NB4 (cell line): Measurements from ENCODE around the gene ALX4.

Experiments used
- DNase-seq: peaks from one replicate; pipeline ENCODE4 v3.0.0; 2010; ENCODE audit warnings: low read depth
- H3K4me3 ChIP-seq: one replicate; pipeline ENCODE4 v1.5.1; 2011; ENCODE audit warnings: mild to moderate bottlenecking, low read depth, low read length, moderate library complexity
- MYC ChIP-seq: IDR thresholded peaks from 2 replicates; pipeline ENCODE4 v1.6.1; 2011; ENCODE audit warnings: low read depth, low read length
- POLR2A ChIP-seq: IDR thresholded peaks from 2 replicates; pipeline ENCODE4 v1.6.1; 2011; ENCODE audit warnings: mild to moderate bottlenecking; ENCODE audit not compliant: insufficient read length; ENCODE audit errors: extremely low read depth
- TF ChIP-seq, protein P1 (sequence below): IDR thresholded peaks from 2 replicates; pipeline ENCODE4 v1.6.1; 2011; ENCODE audit warnings: low read depth, low read length
- TF ChIP-seq, protein P2 (sequence below): IDR thresholded peaks from one replicate; pipeline ENCODE4 v1.5.1; 2012; ENCODE audit warnings: low read depth, low read length

The ALX4 gene

DNA sequence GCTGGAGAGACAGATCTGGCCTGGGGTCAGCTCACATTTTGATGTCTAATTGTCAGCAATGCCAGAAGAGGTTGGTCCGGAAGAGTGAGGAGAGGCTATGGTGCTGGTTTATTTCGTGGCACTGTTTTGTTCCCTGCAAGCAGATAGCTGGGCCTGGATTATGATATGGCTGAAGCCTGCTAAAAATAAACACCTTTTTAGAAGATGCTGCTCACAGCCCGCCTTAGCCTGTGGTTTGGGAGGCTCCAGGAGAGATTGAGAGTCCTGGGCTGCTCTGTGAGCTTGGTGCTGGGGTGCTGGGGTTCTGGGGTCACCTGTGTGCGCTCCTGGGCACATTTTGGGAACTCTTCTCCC is 29.6 kb upstream of the ALX4 start:
- H3K4me3 ChIP-seq, result no peak overlapping the region
- no peak for TF ChIP-seq POLR2A
- TF ChIP-seq MYC, result no peak
- TF ChIP-seq, protein P1, sequence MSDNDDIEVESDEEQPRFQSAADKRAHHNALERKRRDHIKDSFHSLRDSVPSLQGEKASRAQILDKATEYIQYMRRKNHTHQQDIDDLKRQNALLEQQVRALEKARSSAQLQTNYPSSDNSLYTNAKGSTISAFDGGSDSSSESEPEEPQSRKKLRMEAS, result no peak
- TF ChIP-seq, protein P2, sequence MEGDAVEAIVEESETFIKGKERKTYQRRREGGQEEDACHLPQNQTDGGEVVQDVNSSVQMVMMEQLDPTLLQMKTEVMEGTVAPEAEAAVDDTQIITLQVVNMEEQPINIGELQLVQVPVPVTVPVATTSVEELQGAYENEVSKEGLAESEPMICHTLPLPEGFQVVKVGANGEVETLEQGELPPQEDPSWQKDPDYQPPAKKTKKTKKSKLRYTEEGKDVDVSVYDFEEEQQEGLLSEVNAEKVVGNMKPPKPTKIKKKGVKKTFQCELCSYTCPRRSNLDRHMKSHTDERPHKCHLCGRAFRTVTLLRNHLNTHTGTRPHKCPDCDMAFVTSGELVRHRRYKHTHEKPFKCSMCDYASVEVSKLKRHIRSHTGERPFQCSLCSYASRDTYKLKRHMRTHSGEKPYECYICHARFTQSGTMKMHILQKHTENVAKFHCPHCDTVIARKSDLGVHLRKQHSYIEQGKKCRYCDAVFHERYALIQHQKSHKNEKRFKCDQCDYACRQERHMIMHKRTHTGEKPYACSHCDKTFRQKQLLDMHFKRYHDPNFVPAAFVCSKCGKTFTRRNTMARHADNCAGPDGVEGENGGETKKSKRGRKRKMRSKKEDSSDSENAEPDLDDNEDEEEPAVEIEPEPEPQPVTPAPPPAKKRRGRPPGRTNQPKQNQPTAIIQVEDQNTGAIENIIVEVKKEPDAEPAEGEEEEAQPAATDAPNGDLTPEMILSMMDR, result no peak
- DNase-seq, result no peak

DNA sequence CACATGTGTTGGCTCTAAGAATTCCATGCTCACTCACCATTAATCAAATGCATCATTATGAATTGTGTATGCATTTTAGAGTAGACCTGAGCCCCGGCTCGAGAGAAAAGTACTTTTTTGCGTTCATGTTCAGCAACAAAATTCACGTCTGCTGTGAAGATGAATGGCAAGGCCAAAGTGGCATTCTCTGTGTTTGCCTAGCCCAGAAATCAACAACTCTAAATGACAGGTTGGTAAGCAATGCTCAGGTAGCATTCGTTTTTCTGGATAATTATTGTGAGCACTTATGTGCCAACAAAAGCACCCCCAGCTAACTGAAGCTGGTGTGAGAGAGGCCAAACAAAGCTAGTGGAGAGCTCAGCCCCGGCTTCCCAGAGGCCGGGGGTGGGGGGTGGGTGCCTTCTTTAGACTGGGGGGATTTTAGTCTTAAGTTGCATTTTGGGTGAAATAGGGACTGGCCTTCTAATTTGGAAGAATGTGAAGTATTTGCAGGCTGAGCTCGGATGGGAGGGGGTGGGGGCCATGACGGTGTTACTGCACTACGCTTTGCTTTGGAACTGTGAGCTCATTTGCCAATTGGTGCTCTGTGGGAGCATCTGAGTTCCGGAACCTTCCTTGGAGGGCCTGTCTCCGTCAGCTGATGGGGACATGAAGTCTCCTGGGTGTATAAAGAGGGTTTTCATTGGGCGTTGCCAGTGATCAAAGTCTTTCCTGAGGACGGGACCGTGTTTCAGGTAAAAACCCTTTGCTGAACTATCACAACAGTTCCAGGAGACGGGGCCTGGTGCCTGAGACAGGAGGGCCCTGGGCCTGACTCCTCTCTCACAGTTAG is 29.0 kb upstream of the ALX4 start:
- TF ChIP-seq POLR2A (no peak), MYC (no peak)
- TF ChIP-seq, protein P2, result no peak
- TF ChIP-seq, protein P1, result no peak
- H3K4me3 ChIP-seq, result no peak overlapping the region
- DNase-seq, result no peak

DNA sequence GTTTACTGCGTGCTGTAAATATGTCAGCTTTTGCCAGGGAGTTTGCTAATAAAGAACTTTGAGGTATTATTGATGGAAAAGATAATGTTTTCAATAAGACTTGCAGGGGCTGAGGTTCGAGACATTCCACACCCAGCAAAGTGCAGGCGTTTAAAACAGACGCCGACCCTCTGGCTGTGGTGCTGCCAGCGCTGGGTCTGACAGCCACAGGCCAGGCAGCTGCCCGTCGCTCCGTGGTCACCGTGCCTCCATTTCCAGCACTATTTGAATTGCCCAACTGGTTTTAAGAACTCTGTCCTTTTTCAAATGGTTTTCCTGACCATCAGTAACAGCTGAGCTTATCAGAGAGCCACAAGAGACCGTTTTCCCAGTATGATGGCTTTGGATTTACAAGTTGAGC is 28.1 kb upstream of the ALX4 start:
- H3K4me3 ChIP-seq, result no peak overlapping the region
- TF ChIP-seq, protein P1, result no peak
- TF ChIP-seq POLR2A, result no peak
- TF ChIP-seq, protein P2, result no peak
- TF ChIP-seq MYC, result no peak
- DNase-seq, result no peak

DNA sequence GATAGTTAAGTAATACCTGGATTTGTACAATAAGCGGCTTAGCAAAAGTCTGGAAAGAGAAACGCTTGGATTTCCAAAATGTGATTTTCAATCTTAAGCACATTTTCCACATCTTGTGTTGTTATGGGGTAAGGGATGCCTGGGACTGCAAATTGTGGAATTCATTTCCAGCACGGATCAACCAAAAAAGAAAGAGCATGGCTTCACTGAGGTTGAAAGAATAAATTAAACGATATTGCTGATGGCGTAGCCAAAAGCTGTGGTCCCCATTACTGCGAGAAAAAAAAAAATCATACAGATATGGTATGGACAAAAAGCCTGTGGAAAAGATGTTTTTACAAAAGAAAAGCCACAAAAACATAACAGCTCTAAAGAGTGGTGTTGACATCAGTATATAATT is 26.0 kb upstream of the ALX4 start:
- TF ChIP-seq POLR2A (no peak), MYC (no peak)
- TF ChIP-seq, protein P1, result no peak
- TF ChIP-seq, protein P2, result no peak
- no peak for DNase-seq

DNA sequence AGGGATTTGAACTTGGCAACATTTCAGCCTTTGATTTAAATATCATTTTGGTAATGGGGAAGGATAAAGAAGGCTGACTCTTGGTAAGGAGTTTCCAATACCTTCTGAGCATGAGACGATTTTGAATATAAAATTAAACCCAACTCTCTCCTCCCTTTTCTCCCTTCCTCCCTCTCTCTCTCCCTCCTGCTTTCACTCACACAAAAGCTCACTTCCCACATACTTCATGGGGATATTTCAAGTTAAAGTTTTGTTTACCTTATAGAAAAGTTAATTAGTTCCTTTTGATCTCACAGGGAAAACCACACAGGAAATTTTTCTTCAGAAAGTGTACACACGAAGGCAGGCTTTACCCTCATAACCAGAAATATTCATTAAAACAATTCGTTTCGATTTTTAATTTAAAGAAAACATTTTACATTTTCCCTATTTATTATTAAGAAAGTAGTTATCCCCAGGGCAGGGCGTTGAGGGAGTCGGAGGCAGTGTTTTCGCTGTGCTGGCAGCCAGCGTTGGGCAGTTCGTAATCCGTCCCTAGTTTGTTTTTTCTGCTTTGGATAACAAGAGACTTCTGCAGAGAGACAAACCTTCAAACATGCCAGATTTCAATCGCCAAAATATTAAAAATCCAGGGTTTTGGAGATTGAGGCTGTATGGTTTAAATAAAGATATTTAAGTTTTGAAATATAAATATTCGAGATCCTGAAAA is 25.3 kb upstream of the ALX4 start:
- TF ChIP-seq MYC (no peak), POLR2A (no peak)
- TF ChIP-seq, protein P1, result no peak
- TF ChIP-seq, protein P2, result no peak
- H3K4me3 ChIP-seq, result no peak overlapping the region
- DNase-seq, result no peak

More for the DNA sequence above, 26.0 kb upstream of the ALX4 start:
- no peak overlapping the region for H3K4me3 ChIP-seq
